Measurements from ENCODE around the gene OCSTAMP.

Gene OCSTAMP, protein sequence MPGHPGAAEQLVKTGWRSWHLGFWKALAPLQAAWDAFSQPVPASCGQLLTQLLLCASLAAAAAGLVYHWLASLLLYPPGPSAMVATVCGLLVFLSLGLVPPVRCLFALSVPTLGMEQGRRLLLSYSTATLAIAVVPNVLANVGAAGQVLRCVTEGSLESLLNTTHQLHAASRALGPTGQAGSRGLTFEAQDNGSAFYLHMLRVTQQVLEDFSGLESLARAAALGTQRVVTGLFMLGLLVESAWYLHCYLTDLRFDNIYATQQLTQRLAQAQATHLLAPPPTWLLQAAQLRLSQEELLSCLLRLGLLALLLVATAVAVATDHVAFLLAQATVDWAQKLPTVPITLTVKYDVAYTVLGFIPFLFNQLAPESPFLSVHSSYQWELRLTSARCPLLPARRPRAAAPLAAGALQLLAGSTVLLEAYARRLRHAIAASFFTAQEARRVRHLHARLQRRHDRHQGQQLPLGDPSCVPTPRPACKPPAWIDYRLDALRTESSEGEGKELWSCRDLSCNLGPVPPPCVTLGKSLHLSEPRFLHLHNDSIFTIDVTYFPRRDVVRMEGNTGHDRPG

GRCh38 chr20:46550461-46550860 lies at the start of gene OCSTAMP:
Gene OCSTAMP, minus strand, starts transcription at chr20:46550654. Its CDS starts 94 bp downstream, at chr20:46550560.
- DNase-seq (ENCODE audit: low read depth in 2 of 2) = no peak

DNA sequence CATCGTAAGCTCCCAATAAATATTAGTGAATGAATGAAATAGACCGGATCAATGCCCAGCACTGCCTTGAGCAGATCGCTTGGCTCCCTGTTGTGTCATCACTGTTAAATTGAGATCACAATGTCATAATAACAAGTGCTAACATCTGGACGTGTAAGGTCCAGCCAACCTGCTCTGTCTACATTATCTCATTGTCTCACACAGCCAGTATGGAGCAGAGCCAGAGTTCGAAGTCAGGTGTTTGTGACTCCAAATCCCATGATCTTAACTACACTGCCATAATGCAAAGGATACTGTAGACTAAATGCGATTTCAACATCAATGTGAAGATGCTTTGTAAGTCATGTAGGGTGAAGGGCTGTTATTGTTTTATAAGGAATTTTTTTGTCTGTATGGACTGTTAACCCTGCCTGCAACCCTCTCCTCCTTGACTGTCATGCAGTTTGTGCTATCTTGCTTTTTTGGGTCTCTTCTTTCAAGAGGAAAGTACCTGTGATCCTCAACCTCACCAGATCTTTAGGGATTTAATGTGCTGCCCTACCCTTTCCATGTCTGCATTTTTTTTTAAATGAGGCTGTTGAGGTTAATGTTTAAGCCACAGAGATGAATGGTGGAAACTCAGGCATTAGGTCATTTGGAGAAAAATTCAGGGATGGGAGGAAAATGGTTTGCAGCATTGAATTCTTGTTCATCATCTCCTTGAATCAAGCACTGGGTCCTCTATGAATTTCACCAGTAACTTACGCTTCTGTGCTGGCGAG lies 49.0 kb upstream of the OCSTAMP start:
- DNase-seq (ENCODE audit: low read depth in 2 of 2) = no peak

GRCh38 chr20:46595933-46596332 lies 45.5 kb upstream of the OCSTAMP start:
- DNase-seq (ENCODE audit: low read depth in 2 of 2) = no peak

DNA sequence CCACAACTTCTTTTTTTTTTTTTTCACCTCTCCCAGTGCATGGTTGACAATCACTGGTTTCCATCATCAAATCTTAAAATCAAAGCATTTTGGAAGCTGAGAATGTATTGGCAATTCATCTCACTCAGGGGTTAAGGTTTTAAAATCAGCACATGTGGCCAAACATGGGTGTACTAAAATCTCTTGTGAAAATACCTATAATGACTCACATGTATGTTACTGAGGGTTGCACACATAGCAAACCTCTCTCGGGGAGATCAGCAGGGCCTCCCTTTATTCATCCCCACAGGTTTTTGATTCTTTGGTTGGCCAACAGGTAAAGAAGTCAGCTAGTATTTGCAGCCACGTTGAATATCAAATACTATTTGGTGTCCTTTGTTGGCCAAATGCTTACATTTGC lies 44.3 kb upstream of the OCSTAMP start:
- DNase-seq (ENCODE audit: low read depth in 2 of 2) = no peak

DNA sequence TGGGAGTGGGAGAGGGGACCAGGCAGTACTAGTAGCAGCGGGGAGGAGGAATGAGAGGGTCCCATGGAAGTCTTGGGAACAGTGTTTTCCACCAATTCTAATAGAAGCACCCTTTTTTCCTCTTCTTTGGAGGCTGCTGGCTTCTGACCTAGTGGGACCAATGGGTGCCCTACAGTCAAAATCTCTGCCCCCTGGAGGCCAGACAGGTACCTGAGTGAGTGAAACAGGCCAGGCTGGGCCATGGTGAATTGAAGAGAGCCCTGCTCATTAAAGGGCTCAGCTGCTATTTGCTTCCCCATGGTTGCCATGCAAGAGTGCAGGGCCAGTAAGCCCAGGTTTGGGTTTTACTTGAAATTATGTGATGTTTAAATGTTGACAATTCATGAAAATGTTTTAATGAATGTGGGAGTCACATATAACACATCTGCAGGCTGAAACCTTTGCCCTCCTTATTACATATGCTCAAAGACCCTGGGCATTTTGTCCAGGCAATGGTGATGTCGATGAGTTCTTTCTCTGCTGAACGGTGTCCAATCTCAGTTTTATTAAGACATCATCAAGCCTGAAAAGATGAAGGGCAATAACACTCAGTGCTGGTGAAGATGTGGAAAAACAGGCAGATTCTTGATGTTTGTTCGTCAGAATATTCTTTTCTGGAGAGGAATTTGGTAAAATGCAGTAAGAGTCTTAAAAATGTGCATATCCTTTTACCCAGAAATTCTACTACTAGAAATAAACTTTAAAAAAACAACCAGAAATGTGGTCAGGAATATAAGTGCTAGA lies 42.3 kb upstream of the OCSTAMP start:
- DNase-seq (ENCODE audit: low read depth in 2 of 2) = peak in 1 of 2 donors; percentile 2

- no peak for DNase-seq (ENCODE audit: low read depth in 2 of 2)
These were observed 40.0 kb upstream of the OCSTAMP start for GRCh38 chr20:46590443-46590842.

GRCh38 chr20:46588532-46589511 lies 38.4 kb upstream of the OCSTAMP start:
- DNase-seq (ENCODE audit: low read depth in 2 of 2) = no peak

DNA sequence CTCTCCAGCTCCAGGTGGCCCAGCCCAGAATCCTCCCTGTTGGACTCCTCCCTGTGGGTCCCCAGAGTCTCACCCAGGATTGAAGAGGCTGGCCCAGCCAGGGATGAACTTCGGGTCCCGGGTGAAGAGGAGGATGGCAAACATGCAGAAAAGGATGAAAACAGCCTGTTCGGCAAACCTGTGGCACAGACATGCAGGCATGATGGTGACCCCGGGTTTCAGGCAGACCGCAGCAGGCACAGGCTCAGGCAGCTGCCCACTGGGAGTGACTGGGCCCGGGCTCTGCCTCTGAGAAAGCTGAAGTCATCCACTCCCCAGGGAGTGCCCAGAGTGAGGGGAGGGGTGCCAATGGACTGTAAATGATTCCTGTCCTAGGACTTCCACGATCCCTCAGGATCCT lies 37.5 kb upstream of the OCSTAMP start:
- DNase-seq (ENCODE audit: low read depth in 2 of 2) = no peak

DNA sequence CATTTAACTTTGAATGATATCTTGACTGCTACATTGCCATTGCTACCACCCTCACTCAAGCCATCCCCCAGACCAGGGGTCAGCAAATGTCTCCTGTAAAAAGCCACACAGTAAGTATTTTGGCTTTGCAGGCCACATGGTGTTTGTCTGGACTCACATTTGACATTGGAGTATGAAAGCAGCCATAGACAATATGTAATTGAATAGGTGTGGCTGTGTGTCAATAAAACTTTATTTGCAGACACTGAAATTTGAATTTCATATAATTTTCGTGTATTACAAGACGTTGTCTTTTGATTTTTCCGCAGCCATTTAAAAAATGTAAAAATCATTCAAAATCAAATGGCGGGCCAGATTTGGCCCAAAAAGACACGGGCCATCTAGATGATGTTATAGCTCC lies 36.3 kb upstream of the OCSTAMP start:
- no peak for DNase-seq (ENCODE audit: low read depth in 2 of 2)

GRCh38 chr20:46584508-46584907 lies 34.1 kb upstream of the OCSTAMP start:
- no peak for DNase-seq (ENCODE audit: low read depth in 2 of 2)

GRCh38 chr20:46583411-46584214 lies 33.2 kb upstream of the OCSTAMP start:
- DNase-seq (ENCODE audit: low read depth in 2 of 2) = no peak

DNA sequence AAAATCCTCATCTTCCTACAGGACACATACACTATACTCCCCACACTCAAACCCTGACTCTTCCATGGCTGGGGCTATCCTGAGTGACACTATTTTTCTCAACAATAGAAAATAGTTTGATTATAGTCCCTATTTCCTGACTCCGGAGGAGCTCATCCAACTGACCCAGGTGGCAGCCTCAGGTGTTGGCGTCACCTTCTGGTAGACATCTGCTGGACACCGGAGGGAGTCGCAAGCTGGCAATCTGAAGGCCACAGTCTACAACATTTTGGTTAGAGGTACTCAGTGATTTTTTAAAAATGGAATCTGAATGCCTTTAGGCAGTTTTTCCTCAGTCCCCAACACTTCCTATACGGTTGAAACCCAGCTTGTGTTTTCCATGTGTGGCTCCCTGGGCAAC lies 32.2 kb upstream of the OCSTAMP start:
- no peak for DNase-seq (ENCODE audit: low read depth in 2 of 2)

- DNase-seq (ENCODE audit: low read depth in 2 of 2) = no peak
These were observed 30.9 kb upstream of the OCSTAMP start for GRCh38 chr20:46581391-46581790.

DNA sequence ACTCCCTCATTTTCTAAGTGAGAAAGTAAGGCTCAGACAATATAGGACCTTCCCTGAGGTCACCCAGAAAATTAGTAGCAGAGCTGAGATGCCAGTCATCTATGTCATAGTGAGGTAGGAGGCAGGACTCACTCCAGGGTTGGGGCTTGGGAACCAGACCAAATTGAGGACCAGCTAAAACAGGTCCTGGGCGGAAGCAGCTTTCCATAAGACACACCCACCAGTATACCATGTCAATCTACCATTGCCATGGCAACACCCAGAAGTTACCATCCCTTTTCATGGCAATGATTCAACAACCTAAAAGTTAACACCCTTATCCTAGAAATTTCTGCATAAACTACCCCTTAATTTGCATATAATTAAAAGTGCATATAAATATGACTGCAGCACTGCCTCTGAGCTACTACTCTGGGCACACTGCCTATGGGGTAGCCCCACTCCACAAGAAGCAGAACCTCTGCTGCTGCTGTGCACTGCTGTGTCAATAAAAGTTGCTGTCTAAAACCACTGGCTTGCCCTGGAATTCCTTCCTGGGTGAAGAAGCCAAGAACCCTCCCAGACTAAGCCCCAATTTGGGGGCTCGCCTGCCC lies 30.3 kb upstream of the OCSTAMP start:
- DNase-seq (ENCODE audit: low read depth in 2 of 2) = no peak

- DNase-seq (ENCODE audit: low read depth in 2 of 2) = no peak
These were observed 28.3 kb upstream of the OCSTAMP start for GRCh38 chr20:46578745-46579144.

DNA sequence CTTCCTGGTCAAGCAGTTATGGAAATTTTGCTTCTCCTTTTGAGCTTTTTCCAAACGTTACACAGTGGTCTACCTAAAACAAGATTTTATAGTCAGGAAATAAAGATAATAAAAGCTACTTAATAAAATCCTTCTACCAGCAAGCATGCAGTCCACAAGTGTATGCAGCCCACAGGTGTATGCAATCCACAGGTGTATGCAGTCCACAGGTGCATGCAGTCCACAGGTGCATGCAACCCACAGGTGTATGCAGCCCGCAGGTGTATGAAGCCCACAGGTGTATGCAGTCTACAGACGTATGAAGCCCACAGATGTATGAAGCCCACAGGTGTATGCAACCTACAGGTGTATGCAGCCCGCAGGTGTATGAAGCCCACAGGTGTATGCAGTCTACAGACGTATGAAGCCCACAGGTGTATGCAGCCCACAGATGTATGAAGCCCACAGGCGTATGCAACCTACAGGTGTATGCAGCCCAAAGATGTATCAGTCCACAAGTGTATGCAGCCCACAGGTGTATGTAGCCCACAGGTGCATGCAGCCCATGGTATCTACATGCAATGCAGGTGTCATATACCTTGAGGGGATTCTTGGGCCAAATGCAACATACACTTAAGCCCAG lies 26.4 kb upstream of the OCSTAMP start:
- no peak for DNase-seq (ENCODE audit: low read depth in 2 of 2)

DNA sequence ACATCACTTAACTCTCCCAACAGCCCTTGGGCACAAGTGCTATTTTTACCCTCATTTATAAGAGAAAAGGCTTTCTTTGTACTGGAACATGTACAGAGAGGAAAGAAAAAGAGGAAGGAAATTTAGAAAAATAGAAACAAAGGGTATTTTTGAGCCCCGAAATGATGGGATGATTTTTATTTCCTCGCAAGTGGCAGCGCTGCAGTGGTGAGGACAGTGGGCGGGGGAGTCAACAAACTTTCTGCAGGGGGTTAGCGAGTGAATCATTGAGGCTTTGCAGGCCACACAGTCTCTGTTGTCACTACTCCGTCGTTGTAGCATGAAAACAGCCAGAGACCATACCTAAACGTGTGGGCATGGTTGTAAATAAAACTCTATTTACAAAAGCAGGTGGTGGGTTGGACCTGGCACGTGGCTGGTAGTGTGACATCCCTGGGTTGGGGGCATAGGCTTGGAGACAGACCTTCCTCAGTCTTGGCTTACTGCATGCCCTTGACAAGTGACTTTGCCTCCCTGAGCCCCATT lies 25.5 kb upstream of the OCSTAMP start:
- DNase-seq (ENCODE audit: low read depth in 2 of 2) = no peak

GRCh38 chr20:46575394-46575793 lies 24.9 kb upstream of the OCSTAMP start:
- no peak for DNase-seq (ENCODE audit: low read depth in 2 of 2)
